ENCODE results near the gene TMEM132D. TPM values are rescaled to one million over a fixed set of nuclear protein-coding genes. Genes with fewer than 3 reads are reported as not detected.
A peak's percentile ranks its signal among the peaks of the same experiment; 100 is the strongest.

The TMEM132D gene
- 0.32 TPM for total RNA-seq
- not detected for polyA plus RNA-seq

DNA sequence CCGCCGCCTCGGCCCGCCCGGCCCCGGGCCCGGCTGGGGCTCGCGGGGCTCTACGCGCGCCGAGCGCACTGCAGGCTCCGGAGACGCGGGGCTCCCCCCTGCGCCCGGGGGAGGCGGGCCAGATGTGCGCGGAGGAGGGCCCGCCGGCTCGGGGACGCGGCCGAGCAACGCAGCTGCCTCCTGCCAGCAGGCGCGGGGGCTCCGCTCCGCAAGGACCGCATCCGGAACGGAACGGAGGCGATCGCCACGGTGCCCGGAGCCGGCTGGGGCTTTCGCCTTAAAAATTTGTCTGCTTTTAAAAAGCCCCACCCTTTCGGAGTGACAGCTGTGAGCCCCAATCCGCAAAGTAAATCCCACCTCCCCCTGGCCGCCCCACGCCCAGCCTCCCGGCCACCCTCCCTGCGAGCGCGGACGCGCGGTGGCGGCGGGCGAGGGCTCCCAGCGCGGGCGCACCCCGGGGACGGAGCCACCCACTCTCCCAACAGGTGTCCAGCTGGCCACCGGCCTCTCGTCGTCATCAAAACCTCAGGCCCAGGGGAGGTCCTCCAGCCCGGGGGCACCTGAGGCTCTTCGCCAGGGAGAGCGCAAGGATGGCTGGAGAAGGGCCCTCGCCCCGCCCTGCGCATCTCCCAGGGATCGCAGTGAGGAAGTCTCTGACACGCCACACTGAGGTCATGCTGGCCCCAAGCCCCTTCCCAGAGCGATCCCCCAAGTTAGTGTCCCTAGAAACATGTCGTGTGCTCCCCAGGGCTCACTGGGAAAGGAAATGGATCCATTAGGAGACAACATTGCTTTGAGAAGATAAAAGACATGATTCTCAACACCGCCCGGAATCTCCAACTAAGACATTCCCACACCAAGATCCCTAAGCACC, at the start of gene TMEM132D:
Gene TMEM132D (minus strand): TSS at position 70 of the 874 bp plus-strand sequence.
- Histone ChIP-seq H3K27ac (ENCODE audit: low read depth) (no peak within 1 kb of the TSS), H3K36me3 (ENCODE audit: insufficient read depth) (no peaks in the 10 kb centered on the region), H3K4me3 (ENCODE audit: low read depth, low read length) (peak within 1 kb of the TSS; percentile 17), H3K4me1 (ENCODE audit: insufficient read depth) (no peaks in the 10 kb centered on the region)
- no peak for DNase-seq (ENCODE audit: extremely low spot score)
- WGBS: 2% methylated on average over 77 of the region's 77 CpGs

DNA sequence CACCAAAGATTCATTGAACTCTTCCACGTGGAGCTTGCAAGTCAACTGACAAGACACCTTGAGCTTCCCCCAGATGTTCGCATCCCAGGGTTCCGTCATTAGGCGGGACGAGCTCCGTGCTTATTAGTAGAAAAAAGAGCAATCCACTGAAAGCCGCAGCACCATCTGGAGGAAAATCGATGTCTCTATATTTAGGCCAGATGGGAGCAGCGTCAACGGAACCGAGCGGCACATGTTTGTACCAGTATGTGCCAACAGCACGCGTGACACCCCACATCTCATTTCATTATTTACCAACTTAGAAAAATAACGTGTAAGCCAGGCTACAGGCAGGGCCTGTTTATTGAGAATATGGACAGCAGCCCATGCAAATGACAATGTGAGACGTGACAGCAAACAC, 45.8 kb upstream of the TMEM132D start:
- Histone ChIP-seq H3K4me3 (ENCODE audit: low read depth, low read length) (no peak overlapping the region), H3K36me3 (ENCODE audit: insufficient read depth) (no peaks in the 10 kb centered on the region), H3K4me1 (ENCODE audit: insufficient read depth) (no peaks in the 10 kb centered on the region), H3K27ac (ENCODE audit: low read depth) (no peak overlapping the region)
- 88% methylated on average over 16 of the region's 16 CpGs for WGBS
- no peak for DNase-seq (ENCODE audit: extremely low spot score)

- WGBS: 47% methylated on average over 9 of the region's 9 CpGs
- H3K4me3 ChIP-seq (ENCODE audit: low read depth, low read length): no peak overlapping the region
- no peaks in the 10 kb centered on the region for H3K4me1 ChIP-seq (ENCODE audit: insufficient read depth)
- no peak overlapping the region for H3K27ac ChIP-seq (ENCODE audit: low read depth)
- no peaks in the 10 kb centered on the region for H3K36me3 ChIP-seq (ENCODE audit: insufficient read depth)
- DNase-seq (ENCODE audit: extremely low spot score): no peak
These were observed 37.8 kb upstream of the TMEM132D start for GRCh38 chr12:129941618-129942017.

DNA sequence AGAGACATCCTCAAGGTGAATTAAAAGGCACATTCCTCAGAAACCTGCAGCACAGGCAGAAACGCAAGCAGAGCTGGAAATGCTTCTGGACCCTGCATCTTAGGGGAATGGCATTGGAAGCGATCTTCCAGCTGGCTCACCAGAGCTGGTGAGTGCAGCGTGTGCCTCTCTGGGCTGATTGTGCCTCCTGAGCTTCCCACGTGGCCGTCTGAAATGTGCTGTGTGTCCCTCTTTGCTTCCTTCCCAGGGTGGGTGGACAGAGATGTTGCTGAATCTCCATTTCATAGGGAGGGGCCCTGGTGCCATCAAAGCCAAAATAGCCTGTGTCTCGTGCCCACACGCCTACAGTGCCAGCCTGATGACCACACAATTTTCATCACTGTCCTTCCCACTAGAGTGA, 34.3 kb upstream of the TMEM132D start:
- Histone ChIP-seq H3K27ac (ENCODE audit: low read depth) (no peak overlapping the region), H3K4me1 (ENCODE audit: insufficient read depth) (no peaks in the 10 kb centered on the region), H3K36me3 (ENCODE audit: insufficient read depth) (no peaks in the 10 kb centered on the region), H3K4me3 (ENCODE audit: low read depth, low read length) (no peak overlapping the region)
- no peak for DNase-seq (ENCODE audit: extremely low spot score)
- 51% methylated on average over 7 of the region's 7 CpGs for WGBS

GRCh38 chr12:129937426-129937825, 33.6 kb upstream of the TMEM132D start:
- Histone ChIP-seq H3K27ac (ENCODE audit: low read depth) (no peak overlapping the region), H3K4me3 (ENCODE audit: low read depth, low read length) (no peak overlapping the region), H3K4me1 (ENCODE audit: insufficient read depth) (no peaks in the 10 kb centered on the region), H3K36me3 (ENCODE audit: insufficient read depth) (no peaks in the 10 kb centered on the region)
- WGBS: 35% methylated on average over 5 of the region's 5 CpGs
- DNase-seq (ENCODE audit: extremely low spot score): no peak

GRCh38 chr12:129928643-129929042, 24.8 kb upstream of the TMEM132D start:
- H3K36me3 ChIP-seq (ENCODE audit: insufficient read depth): no peaks in the 10 kb centered on the region
- 88% methylated on average over 4 of the region's 4 CpGs for WGBS
- DNase-seq (ENCODE audit: extremely low spot score): no peak
- no peak overlapping the region for H3K27ac ChIP-seq (ENCODE audit: low read depth)
- H3K4me1 ChIP-seq (ENCODE audit: insufficient read depth): no peaks in the 10 kb centered on the region
- H3K4me3 ChIP-seq (ENCODE audit: low read depth, low read length): no peak overlapping the region

DNA sequence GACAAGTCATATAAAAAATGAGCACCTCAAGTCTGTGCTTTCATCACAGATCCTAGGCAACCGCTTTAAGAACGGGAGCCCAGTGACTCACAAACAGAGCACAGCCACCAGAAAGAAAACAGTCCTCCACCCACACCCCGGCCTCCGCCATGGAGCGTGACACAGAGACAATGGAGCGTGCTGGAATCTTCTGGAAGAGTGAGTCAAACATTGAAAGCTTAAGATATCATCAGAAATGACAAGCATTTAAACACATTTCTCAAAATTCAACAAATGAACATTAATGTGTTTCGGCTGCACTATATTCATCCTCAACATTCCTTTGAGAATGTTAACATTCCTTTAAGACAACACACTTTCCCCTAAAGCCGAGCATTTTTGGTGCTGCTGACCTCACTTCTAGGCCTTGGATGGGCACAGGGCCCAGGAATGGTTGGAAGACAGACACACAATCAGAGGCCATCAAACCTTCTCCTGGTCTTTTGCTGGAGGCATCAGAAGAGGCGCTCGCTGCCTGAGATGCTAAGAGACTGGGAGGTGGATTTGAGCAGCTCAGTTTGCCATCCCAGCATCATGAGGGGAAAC, 23.6 kb upstream of the TMEM132D start:
- Histone ChIP-seq H3K4me3 (ENCODE audit: low read depth, low read length) (no peak overlapping the region), H3K4me1 (ENCODE audit: insufficient read depth) (no peaks in the 10 kb centered on the region), H3K27ac (ENCODE audit: low read depth) (no peak overlapping the region), H3K36me3 (ENCODE audit: insufficient read depth) (no peaks in the 10 kb centered on the region)
- no peak for DNase-seq (ENCODE audit: extremely low spot score)
- WGBS: 82% methylated on average over 10 of the region's 10 CpGs

DNA sequence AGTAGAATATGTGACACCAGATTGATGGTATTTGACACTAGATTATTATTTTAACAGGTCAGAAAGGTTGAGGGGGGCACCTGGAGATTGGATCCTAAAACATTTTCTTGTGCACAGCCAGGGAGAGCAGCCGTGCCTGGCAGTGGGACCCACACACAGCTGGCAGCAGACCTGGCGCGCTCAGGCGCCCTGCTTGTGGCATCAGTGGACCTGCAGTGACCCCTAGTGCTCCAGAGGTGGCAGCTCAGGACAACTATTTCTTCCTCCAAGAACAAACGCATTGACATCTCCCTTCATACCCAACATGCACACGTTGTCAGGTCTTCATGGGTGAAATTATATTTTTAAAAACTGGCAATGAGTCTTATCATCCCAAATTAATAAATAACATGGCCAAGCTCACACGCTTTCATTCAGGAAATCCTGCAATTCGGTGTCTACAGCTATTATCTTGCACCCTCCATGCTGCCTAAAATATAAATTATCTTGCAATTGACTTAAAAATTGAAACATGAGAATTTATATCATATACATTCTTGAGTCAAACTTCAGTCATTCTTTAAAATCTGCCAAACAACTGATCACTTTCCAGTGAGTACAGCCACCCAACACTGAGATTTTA, 7.7 kb upstream of the TMEM132D start:
- Histone ChIP-seq H3K4me1 (ENCODE audit: insufficient read depth) (no peaks in the 10 kb centered on the region), H3K36me3 (ENCODE audit: insufficient read depth) (no peaks in the 10 kb centered on the region), H3K27ac (ENCODE audit: low read depth) (no peak overlapping the region), H3K4me3 (ENCODE audit: low read depth, low read length) (no peak overlapping the region)
- WGBS: 4% methylated on average over 8 of the region's 8 CpGs
- DNase-seq (ENCODE audit: extremely low spot score): no peak

DNA sequence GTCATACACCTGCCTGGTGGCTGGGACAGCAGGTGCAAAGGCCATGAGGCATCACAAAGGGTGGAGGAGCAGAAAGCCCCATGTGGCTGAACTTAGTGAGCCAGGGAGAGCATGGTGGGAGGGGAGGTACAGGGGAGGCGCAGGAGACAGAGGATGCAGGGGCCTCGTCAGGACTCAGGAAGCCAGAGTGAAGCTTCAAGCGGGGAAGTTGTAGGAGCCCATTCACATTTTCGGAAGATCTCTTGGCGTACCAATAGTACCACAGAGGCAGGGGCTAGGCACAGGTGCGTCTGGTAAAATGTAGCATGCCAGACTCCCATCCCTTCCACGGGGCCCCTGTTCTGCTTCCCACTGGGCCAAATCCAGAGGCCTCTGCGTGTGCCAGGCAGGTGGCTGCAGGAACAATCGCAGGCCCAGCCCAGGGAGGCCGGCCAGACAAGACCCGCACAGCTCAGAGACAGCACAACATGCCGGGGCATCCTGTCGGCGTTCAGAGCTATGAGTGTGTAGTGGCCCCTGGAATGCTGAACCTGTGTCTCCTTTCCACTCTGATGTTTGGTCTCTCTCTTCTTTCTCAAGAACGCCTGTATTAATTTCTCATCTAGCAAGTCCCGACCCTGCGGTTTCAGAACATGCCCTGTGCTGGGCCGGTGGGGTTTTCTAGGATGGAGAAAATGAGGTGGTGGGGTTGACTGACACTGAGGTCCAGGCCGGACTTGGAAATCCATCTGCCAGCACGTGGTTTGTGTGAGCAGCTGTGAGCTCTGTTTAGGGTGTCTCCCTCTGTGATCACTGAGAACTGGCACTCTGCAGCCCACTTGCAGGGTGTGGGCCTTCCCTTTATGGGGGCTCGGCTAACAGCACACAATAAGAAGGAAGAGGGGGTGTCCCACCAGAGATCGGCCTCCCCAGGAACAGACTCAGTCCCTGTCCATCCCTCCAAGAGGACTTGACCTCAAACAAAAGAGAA, 5.5 kb upstream of the TMEM132D start:
- 86% methylated on average over 22 of the region's 22 CpGs for WGBS
- Histone ChIP-seq H3K27ac (ENCODE audit: low read depth) (no peak overlapping the region), H3K4me3 (ENCODE audit: low read depth, low read length) (no peak overlapping the region), H3K36me3 (ENCODE audit: insufficient read depth) (no peaks in the 10 kb centered on the region), H3K4me1 (ENCODE audit: insufficient read depth) (no peaks in the 10 kb centered on the region)
- DNase-seq (ENCODE audit: extremely low spot score): no peak

GRCh38 chr12:129903092-129903945, 506 bp downstream of the TMEM132D start:
- WGBS: 1% methylated on average over 93 of the region's 93 CpGs
- Histone ChIP-seq H3K27ac (ENCODE audit: low read depth) (no peak overlapping the region), H3K4me3 (ENCODE audit: low read depth, low read length) (peak overlapping the region; percentile 17), H3K36me3 (ENCODE audit: insufficient read depth) (no peaks in the 10 kb centered on the region), H3K4me1 (ENCODE audit: insufficient read depth) (no peaks in the 10 kb centered on the region)
- DNase-seq (ENCODE audit: extremely low spot score): no peak

GRCh38 chr12:129902371-129903091, 1.3 kb downstream of the TMEM132D start:
- DNase-seq (ENCODE audit: extremely low spot score): no peak
- Histone ChIP-seq H3K4me1 (ENCODE audit: insufficient read depth) (no peaks in the 10 kb centered on the region), H3K27ac (ENCODE audit: low read depth) (no peak overlapping the region), H3K36me3 (ENCODE audit: insufficient read depth) (no peaks in the 10 kb centered on the region), H3K4me3 (ENCODE audit: low read depth, low read length) (no peak overlapping the region)
- 4% methylated on average over 19 of the region's 19 CpGs for WGBS

- Histone ChIP-seq H3K4me3 (ENCODE audit: low read depth, low read length) (no peak overlapping the region), H3K36me3 (ENCODE audit: insufficient read depth) (no peaks in the 10 kb centered on the region), H3K27ac (ENCODE audit: low read depth) (no peak overlapping the region), H3K4me1 (ENCODE audit: insufficient read depth) (no peaks in the 10 kb centered on the region)
- no peak for DNase-seq (ENCODE audit: extremely low spot score)
- 52% methylated on average over 2 of the region's 2 CpGs for WGBS
These were observed 2.6 kb downstream of the TMEM132D start for GRCh38 chr12:129901254-129901653.

Data from urinary bladder (tissue), 4 donors.